HG03064 (cell line): ENCODE measurements around the gene GALNT1.

Experiments used
- ATAC-seq: cut with Tn5 transposase; IDR thresholded peaks from one replicate; pipeline ENCODE4 v1.9.1; 2021; ENCODE audit warnings: low read depth; ENCODE audit not compliant: unreplicated experiment

GALNT1 gene

GRCh38 chr18:35581898-35582641, 530 bp downstream of the GALNT1 start:
- ATAC-seq = no peak

GRCh38 chr18:35582899-35583558, 1.5 kb downstream of the GALNT1 start:
- ATAC-seq = no peak

- ATAC-seq = no peak
Observed at GRCh38 chr18:35584735-35585134, 3.2 kb downstream of the GALNT1 start.

- ATAC-seq = no peak
Observed at GRCh38 chr18:35585608-35586007, 4.1 kb downstream of the GALNT1 start.

GRCh38 chr18:35588122-35588521, 6.6 kb downstream of the GALNT1 start:
- no peak for ATAC-seq

- no peak for ATAC-seq
Observed at GRCh38 chr18:35588995-35589394, 7.5 kb downstream of the GALNT1 start.

- no peak for ATAC-seq
Observed at GRCh38 chr18:35589546-35589945, 8.0 kb downstream of the GALNT1 start.

GRCh38 chr18:35590935-35591334, 9.4 kb downstream of the GALNT1 start:
- ATAC-seq = no peak

- peak; percentile 96 for ATAC-seq
Observed at GRCh38 chr18:35592298-35592697, 10.8 kb downstream of the GALNT1 start.

- no peak for ATAC-seq
Observed at GRCh38 chr18:35593859-35594258, 12.3 kb downstream of the GALNT1 start.

- no peak for ATAC-seq
Observed at GRCh38 chr18:35597758-35598157, 16.2 kb downstream of the GALNT1 start.

GRCh38 chr18:35602193-35602820, 20.8 kb downstream of the GALNT1 start:
- no peak for ATAC-seq

GRCh38 chr18:35603008-35603407, 21.5 kb downstream of the GALNT1 start:
- no peak for ATAC-seq

GRCh38 chr18:35603528-35603927, 22.0 kb downstream of the GALNT1 start:
- no peak for ATAC-seq

- no peak for ATAC-seq
Observed at GRCh38 chr18:35604369-35604768, 22.8 kb downstream of the GALNT1 start.

GRCh38 chr18:35605686-35606417, 24.3 kb downstream of the GALNT1 start:
- ATAC-seq = no peak

GRCh38 chr18:35609236-35609635, 27.7 kb downstream of the GALNT1 start:
- no peak for ATAC-seq

GRCh38 chr18:35610089-35610488, 28.5 kb downstream of the GALNT1 start:
- no peak for ATAC-seq

- no peak for ATAC-seq
Observed at GRCh38 chr18:35610724-35611123, 29.2 kb downstream of the GALNT1 start.

GRCh38 chr18:35611518-35611917, 30.0 kb downstream of the GALNT1 start:
- no peak for ATAC-seq

GRCh38 chr18:35616074-35616473, 34.5 kb downstream of the GALNT1 start:
- no peak for ATAC-seq
